Mucosa of gallbladder (tissue), 1 donor: ENCODE results near the gene SF3B6. TPM values are rescaled to one million over a fixed set of nuclear protein-coding genes. Genes with fewer than 3 reads are reported as not detected.

Source experiments
- DNase-seq: peaks from one replicate; pipeline ENCODE4 v3.0.0-alpha.2; 2020; ENCODE audit warnings: low spot score
- total RNA-seq: library from RNA; stranded (reverse); gene quantifications from one replicate; pipeline ENCODE4 v1.2.1, GENCODE V29; 2021
- donor health status: DM: no; HTN: no; CAD: no.

The SF3B6 gene
- total RNA-seq, 1 donor from 2014 or later, result 69.5 TPM

- no peak for DNase-seq
Measured at GRCh38 chr2:24018241-24018640, 57.9 kb downstream of the SF3B6 start.

GRCh38 chr2:24017711-24018110 lies 58.4 kb downstream of the SF3B6 start:
- DNase-seq, result no peak

Other genes with a start within 250 kb of the SF3B6 start
- gene ATAD2B, start 149.2 kb downstream of the SF3B6 start, total RNA-seq, result 16.3 TPM
- gene UBXN2A, start 135.9 kb downstream of the SF3B6 start, total RNA-seq, result 11.8 TPM
- 0.23 TPM for gene MFSD2B, start 66.2 kb downstream of the SF3B6 start, total RNA-seq
- gene WDCP, start 28.9 kb downstream of the SF3B6 start, total RNA-seq, result 8.4 TPM
- gene FKBP1B, start 26.6 kb downstream of the SF3B6 start, total RNA-seq, result 23.0 TPM
- 35.2 TPM for gene TP53I3, start 8.5 kb upstream of the SF3B6 start, total RNA-seq
- gene PFN4, start 47.0 kb upstream of the SF3B6 start, total RNA-seq, result 0.35 TPM
- gene FAM228B, start 47.1 kb upstream of the SF3B6 start, total RNA-seq, result 23.2 TPM
- 1.0 TPM for gene FAM228A, start 98.7 kb upstream of the SF3B6 start, total RNA-seq